ENCODE results near the gene MIER2.
"Not testable (repeated sequence)": the region's sequence is repeated elsewhere in the genome, so short reads cannot be mapped to it uniquely, and the experiment has no call there.

Gene MIER2

DNA sequence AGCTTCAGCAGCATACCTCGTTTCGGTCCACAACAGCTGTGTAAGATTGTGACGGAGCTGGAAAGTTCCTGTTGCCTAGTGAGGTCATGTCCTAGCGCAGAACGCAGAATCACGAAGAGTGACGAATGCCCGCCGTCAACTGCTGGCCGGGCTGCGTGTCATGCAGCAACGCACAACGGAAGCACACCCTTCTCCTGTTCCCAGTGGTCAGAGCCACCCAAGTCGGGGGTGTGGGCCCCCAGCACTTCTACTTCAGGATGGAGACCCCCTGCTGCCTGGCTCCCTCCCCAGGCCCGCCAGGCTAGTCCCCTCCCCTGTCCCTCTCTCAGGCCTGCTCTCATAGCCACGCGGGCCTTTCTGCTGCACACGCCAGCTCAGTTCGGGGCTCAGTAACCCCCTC is 38.4 kb upstream of the MIER2 start:
- TF ChIP-seq CTCF (conservative IDR thresholded peaks at IDR 0.05; ENCODE audit: control insufficient read depth, insufficient read depth, low read depth, low read length) = no peak
- no peak overlapping the region for H3K4me3 ChIP-seq (ENCODE audit: control insufficient read depth, low read depth, low read length)
- peak; percentile 41 for DNase-seq (ENCODE audit: low read depth)

GRCh38 chr19:382578-382977 is 38.0 kb upstream of the MIER2 start:
- not testable (repeated sequence) for H3K4me3 ChIP-seq (ENCODE audit: control insufficient read depth, low read depth, low read length)
- DNase-seq (ENCODE audit: low read depth) = peak; percentile 96

- peak; percentile 79 for DNase-seq (ENCODE audit: low read depth)
- not testable (repeated sequence) for H3K4me3 ChIP-seq (ENCODE audit: control insufficient read depth, low read depth, low read length)
These were observed 37.3 kb upstream of the MIER2 start for GRCh38 chr19:381901-382300.

GRCh38 chr19:380618-381219 is 36.1 kb upstream of the MIER2 start:
- H3K4me3 ChIP-seq (ENCODE audit: control insufficient read depth, low read depth, low read length); DNase-seq (ENCODE audit: low read depth): not testable (repeated sequence)

GRCh38 chr19:379796-380195 is 35.2 kb upstream of the MIER2 start:
- TF ChIP-seq CTCF (conservative IDR thresholded peaks at IDR 0.05; ENCODE audit: control insufficient read depth, insufficient read depth, low read depth, low read length) = no peak
- H3K4me3 ChIP-seq (ENCODE audit: control insufficient read depth, low read depth, low read length) = no peak overlapping the region

GRCh38 chr19:378706-379105 is 34.1 kb upstream of the MIER2 start:
- no peak for DNase-seq (ENCODE audit: low read depth)
- no peak overlapping the region for H3K4me3 ChIP-seq (ENCODE audit: control insufficient read depth, low read depth, low read length)
- TF ChIP-seq CTCF (conservative IDR thresholded peaks at IDR 0.05; ENCODE audit: control insufficient read depth, insufficient read depth, low read depth, low read length) = no peak

More at GRCh38 chr19:379796-380195, 35.2 kb upstream of the MIER2 start:
- DNase-seq (ENCODE audit: low read depth) = no peak

DNA sequence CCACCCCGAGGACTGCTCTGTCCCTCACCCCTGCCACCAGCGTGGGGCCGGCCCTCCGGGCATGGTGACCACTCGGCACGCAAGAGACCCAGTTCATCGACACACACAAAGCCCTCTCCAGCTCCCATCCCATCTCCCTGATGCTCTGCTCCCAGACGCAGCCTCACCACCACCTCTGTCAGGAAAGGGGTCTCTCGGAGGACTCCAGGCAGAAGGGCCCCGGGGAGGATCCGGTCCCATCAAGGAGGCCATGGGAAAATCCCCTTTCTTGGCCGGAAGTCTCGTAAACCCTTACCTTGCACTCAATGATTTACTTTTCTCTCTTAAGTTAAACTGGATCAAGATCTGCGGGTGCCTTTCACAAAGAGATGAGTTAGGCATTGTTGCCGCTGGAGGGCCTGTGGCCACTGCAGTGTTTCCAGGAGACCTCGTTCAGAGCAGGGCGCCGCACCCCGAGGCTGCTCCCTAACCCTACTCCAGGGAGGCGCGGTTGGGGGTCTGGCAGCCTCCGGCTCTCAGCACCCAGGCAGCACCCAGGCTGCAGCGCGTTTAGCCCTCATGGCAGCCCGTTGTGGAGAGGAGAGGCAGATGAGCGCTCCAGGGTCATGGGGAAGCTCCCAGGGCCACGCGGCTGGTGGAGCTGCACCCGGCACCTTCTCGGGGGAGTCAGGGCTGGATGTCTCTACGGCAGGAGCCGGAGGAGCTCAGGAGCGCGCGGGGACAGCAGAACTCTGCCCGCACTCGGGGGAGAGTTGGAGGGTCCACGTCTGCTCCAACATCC is 33.4 kb upstream of the MIER2 start:
- no peak overlapping the region for H3K4me3 ChIP-seq (ENCODE audit: control insufficient read depth, low read depth, low read length)
- TF ChIP-seq CTCF (conservative IDR thresholded peaks at IDR 0.05; ENCODE audit: control insufficient read depth, insufficient read depth, low read depth, low read length) = peak; percentile 3
- no peak for DNase-seq (ENCODE audit: low read depth)

GRCh38 chr19:376111-376470 is 31.5 kb upstream of the MIER2 start:
- no peak overlapping the region for H3K4me3 ChIP-seq (ENCODE audit: control insufficient read depth, low read depth, low read length)
- no peak for TF ChIP-seq CTCF (conservative IDR thresholded peaks at IDR 0.05; ENCODE audit: control insufficient read depth, insufficient read depth, low read depth, low read length)
- no peak for DNase-seq (ENCODE audit: low read depth)

Data from fibroblast of mammary gland (primary cell).